M059J (cell line): ENCODE results near the gene POU6F2. TPM values are rescaled to one million over a fixed set of nuclear protein-coding genes. Genes with fewer than 3 reads are reported as not detected.
A peak's percentile ranks its signal among the peaks of the same experiment; 100 is the strongest.

Source experiments
- DNase-seq: peaks from one replicate; pipeline ENCODE4 v3.0.0-alpha.2; 2012; ENCODE audit warnings: low read depth
- total RNA-seq: library from RNA; depleted of rRNA; stranded (reverse); fragments of >200 nt; shearing (Covaris generic); gene quantifications from 2 replicates; pipeline ENCODE4 v1.2.3, GENCODE V29; 2014

The POU6F2 gene
- total RNA-seq, 1 experiment from 2014 or later = not detected

- no peak for DNase-seq
Measured at GRCh38 chr7:39402034-39402433, 424.3 kb downstream of the POU6F2 start.

GRCh38 chr7:39404907-39405306 is 427.2 kb downstream of the POU6F2 start:
- DNase-seq = no peak

- DNase-seq = no peak
Measured at GRCh38 chr7:39405581-39405980, 427.9 kb downstream of the POU6F2 start.

GRCh38 chr7:39406467-39406866 is 428.8 kb downstream of the POU6F2 start:
- peak; percentile 7 for DNase-seq

GRCh38 chr7:39407137-39407536 is 429.4 kb downstream of the POU6F2 start:
- DNase-seq = peak; percentile 20

- DNase-seq = no peak
Measured at GRCh38 chr7:39407723-39408122, 430.0 kb downstream of the POU6F2 start.

- DNase-seq = no peak
Measured at GRCh38 chr7:39408906-39409305, 431.2 kb downstream of the POU6F2 start.

GRCh38 chr7:39410582-39410981 is 432.9 kb downstream of the POU6F2 start:
- DNase-seq = peak; percentile 7

GRCh38 chr7:39413636-39414223 is 436.0 kb downstream of the POU6F2 start:
- peak; percentile 7 for DNase-seq

- DNase-seq = peak; percentile 67
Measured at GRCh38 chr7:39414224-39415035, 436.7 kb downstream of the POU6F2 start.

GRCh38 chr7:39415091-39415787 is 437.5 kb downstream of the POU6F2 start:
- DNase-seq = no peak

GRCh38 chr7:39416866-39417265 is 439.2 kb downstream of the POU6F2 start:
- no peak for DNase-seq

- peak; percentile 7 for DNase-seq
Measured at GRCh38 chr7:39417642-39418041, 439.9 kb downstream of the POU6F2 start.

GRCh38 chr7:39421251-39421650 is 443.5 kb downstream of the POU6F2 start:
- DNase-seq = no peak

GRCh38 chr7:39421661-39422060 is 444.0 kb downstream of the POU6F2 start:
- no peak for DNase-seq

- peak; percentile 88 for DNase-seq
Measured at GRCh38 chr7:39428221-39428620, 450.5 kb downstream of the POU6F2 start.

- DNase-seq = peak; percentile 50
Measured at GRCh38 chr7:39429421-39429820, 451.7 kb downstream of the POU6F2 start.

GRCh38 chr7:39430441-39430840 is 452.7 kb downstream of the POU6F2 start:
- DNase-seq = no peak

- DNase-seq = no peak
Measured at GRCh38 chr7:39430909-39431641, 453.4 kb downstream of the POU6F2 start.

GRCh38 chr7:39432368-39432767 is 454.7 kb downstream of the POU6F2 start:
- no peak for DNase-seq

GRCh38 chr7:39432807-39433416 is 455.2 kb downstream of the POU6F2 start:
- no peak for DNase-seq

GRCh38 chr7:39433550-39433949 is 455.8 kb downstream of the POU6F2 start:
- DNase-seq = no peak
